MM.1S (cell line): Measurements from ENCODE around the gene NSFL1C.

Source experiments
- DNase-seq: peaks from one replicate; pipeline ENCODE4 v3.0.0-alpha.2; 2015
- H2AFZ ChIP-seq: fragments of 300-600 bp; sonication (generic); 2 replicates; pipeline ENCODE4 v1.6.0; 2016; ENCODE audit warnings: antibody characterized with exemption, low read length
- H3F3A ChIP-seq: fragments of 300-600 bp; sonication (generic); 2 replicates; pipeline ENCODE4 v1.6.1; 2016; ENCODE audit warnings: mild to moderate bottlenecking, antibody characterized with exemption, low read length, moderate library complexity, mixed read lengths; ENCODE audit not compliant: insufficient read depth
- H3K27ac ChIP-seq: fragments of 300-600 bp; sonication (generic); 2 replicates; pipeline ENCODE4 v1.5.1; 2016; ENCODE audit warnings: mild to moderate bottlenecking, low read length
- H3K27me3 ChIP-seq: fragments of 300-600 bp; sonication (generic); replicated peaks from 2 replicates; pipeline ENCODE4 v1.6.0; 2016; ENCODE audit warnings: low read length; ENCODE audit not compliant: insufficient read depth
- H3K36me3 ChIP-seq: fragments of 300-600 bp; sonication (generic); replicated peaks from 2 replicates; pipeline ENCODE4 v1.6.1; 2016; ENCODE audit warnings: mild to moderate bottlenecking, low read length, mixed read lengths; ENCODE audit not compliant: insufficient read depth
- H3K4me1 ChIP-seq: fragments of 300-600 bp; sonication (generic); 2 replicates; pipeline ENCODE4 v1.6.1; 2016; ENCODE audit warnings: low read length, mixed read lengths
- H3K4me2 ChIP-seq: fragments of 300-600 bp; sonication (generic); 2 replicates; pipeline ENCODE4 v1.6.0; 2016; ENCODE audit warnings: low read depth, low read length
- H3K4me3 ChIP-seq: fragments of 300-600 bp; sonication (generic); 2 replicates; pipeline ENCODE4 v1.5.1; 2016; ENCODE audit warnings: low read length, mixed read lengths
- H3K79me2 ChIP-seq: fragments of 300-600 bp; sonication (generic); 2 replicates; pipeline ENCODE4 v1.6.1; 2016; ENCODE audit warnings: mixed run types, low read length, mixed read lengths
- H3K9ac ChIP-seq: fragments of 300-600 bp; sonication (generic); 2 replicates; pipeline ENCODE4 v1.6.1; 2016; ENCODE audit warnings: low read length, mixed read lengths
- H3K9me2 ChIP-seq: fragments of 300-600 bp; sonication (generic); replicated peaks from 2 replicates; pipeline ENCODE4 v1.6.1; 2016; ENCODE audit warnings: mild to moderate bottlenecking, low read length, mixed read lengths; ENCODE audit not compliant: insufficient read depth
- H3K9me3 ChIP-seq: fragments of 300-600 bp; sonication (generic); replicated peaks from 2 replicates; pipeline ENCODE4 v1.6.1; 2016; ENCODE audit warnings: mild to moderate bottlenecking, low read length, mixed read lengths; ENCODE audit not compliant: insufficient read depth
- H4K20me1 ChIP-seq: fragments of 300-600 bp; sonication (generic); 2 replicates; pipeline ENCODE4 v1.6.1; 2016; ENCODE audit warnings: mild to moderate bottlenecking, low read length, moderate library complexity, mixed read lengths; ENCODE audit not compliant: insufficient read depth
- CTCF ChIP-seq: fragments of 300-600 bp; sonication (generic); IDR thresholded peaks from 2 replicates; pipeline ENCODE4 v1.5.1; 2016; ENCODE audit warnings: antibody characterized with exemption, low read length, mixed read lengths
- EZH2 ChIP-seq: fragments of 300-600 bp; sonication (generic); optimal IDR thresholded peaks from 2 replicates; pipeline ENCODE3; 2017; ENCODE audit warnings: low read depth, mild to moderate bottlenecking, antibody characterized with exemption, low read length, mixed read lengths
- EZH2phosphoT487 ChIP-seq: fragments of 300-600 bp; sonication (generic); IDR thresholded peaks from 2 replicates; pipeline ENCODE4 v1.6.1; 2018; ENCODE audit warnings: antibody characterized with exemption, low read length

The NSFL1C gene

GRCh38 chr20:1505361-1505760, 38.7 kb upstream of the NSFL1C start:
- no peak for DNase-seq

DNA sequence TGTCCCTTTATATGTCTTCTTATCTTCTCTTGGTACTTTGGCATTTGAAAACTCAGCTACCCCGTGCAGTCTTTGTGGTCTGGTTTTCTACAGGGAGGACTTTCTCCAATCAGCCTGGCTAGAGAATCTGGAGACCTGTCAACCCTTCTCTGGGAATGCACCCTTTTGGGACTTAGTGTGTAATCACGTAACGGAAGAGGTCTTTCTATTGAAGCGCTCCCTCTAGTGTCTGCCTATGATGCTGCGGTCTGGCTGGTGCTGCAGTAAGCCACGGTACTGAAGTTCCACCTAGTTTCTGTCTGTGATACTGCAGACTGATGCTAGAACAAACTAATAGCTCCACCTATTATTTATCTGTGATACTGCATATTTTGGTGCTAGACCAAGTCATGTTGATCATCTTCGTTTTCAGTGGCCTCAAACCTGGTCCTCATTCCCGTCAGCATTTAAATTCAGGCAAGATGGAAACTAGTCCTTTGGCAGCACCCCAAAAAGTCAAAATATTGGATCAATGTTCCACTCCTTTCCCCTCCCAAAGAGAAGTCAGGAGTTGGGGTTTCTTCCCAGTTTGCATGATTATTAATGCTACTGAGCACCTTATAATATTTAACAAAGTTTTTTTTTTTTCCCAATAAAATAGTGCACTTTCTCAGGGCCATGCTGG, 37.0 kb upstream of the NSFL1C start:
- no peaks in the 10 kb centered on the region for H3K9me2 ChIP-seq
- no peak overlapping the region for H2AFZ ChIP-seq
- DNase-seq = peak; percentile 94
- no peak overlapping the region for H3K4me3 ChIP-seq
- peaks cover 6% of the 10 kb centered on the region; the same call in 1 of the 2 replicates for H3K27me3 ChIP-seq
- peak; percentile 100 for TF ChIP-seq CTCF
- TF ChIP-seq EZH2phosphoT487 = no peak
- H3K27ac ChIP-seq = no peak overlapping the region
- H3K4me2 ChIP-seq = peak overlapping the region; percentile 20; the same call in 1 of the 2 replicates
- peaks cover 40% of the 10 kb centered on the region for H3K4me1 ChIP-seq
- H3K79me2 ChIP-seq = no peaks in the 10 kb centered on the region
- no peaks in the 10 kb centered on the region for H3K9me3 ChIP-seq
- H3F3A ChIP-seq = peaks cover 17% of the 10 kb centered on the region
- H4K20me1 ChIP-seq = no peaks in the 10 kb centered on the region
- H3K36me3 ChIP-seq = no peaks in the 10 kb centered on the region
- H3K9ac ChIP-seq = no peak overlapping the region

More at GRCh38 chr20:1505361-1505760, 38.7 kb upstream of the NSFL1C start:
- TF ChIP-seq CTCF (no peak), EZH2phosphoT487 (no peak)
- H2AFZ ChIP-seq = no peak overlapping the region
- H3K4me1 ChIP-seq = peaks cover 27% of the 10 kb centered on the region
- H3K79me2 ChIP-seq = no peaks in the 10 kb centered on the region
- H3K36me3 ChIP-seq = no peaks in the 10 kb centered on the region
- peaks cover 7% of the 10 kb centered on the region for H3F3A ChIP-seq
- no peak overlapping the region for H3K4me2 ChIP-seq
- peaks cover 6% of the 10 kb centered on the region; the same call in 1 of the 2 replicates for H3K27me3 ChIP-seq
- no peak overlapping the region for H3K4me3 ChIP-seq
- no peaks in the 10 kb centered on the region for H3K9me2 ChIP-seq
- no peak overlapping the region for H3K27ac ChIP-seq
- H3K9ac ChIP-seq = no peak overlapping the region
- H4K20me1 ChIP-seq = no peaks in the 10 kb centered on the region
- no peaks in the 10 kb centered on the region for H3K9me3 ChIP-seq

DNA sequence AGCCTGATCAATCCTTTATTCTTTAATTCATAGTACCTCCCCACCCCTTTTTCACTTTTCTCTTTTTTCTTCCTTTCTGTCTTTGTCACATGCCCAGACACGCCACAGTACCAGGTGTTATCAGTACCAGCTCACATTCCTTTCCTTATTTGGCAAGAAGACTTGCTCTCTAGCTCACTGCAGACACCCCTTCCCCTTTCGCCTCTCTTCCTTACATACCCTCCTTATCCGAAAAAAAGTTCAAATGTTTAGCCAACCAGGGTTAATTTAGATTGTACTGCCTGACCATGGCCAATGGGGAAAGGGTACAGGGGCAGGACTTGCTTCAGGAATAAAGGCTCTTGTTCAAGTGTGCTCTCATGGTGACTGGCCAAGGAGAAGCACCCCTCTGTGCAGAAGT, 33.8 kb upstream of the NSFL1C start:
- Histone ChIP-seq H3K9me3 (no peaks in the 10 kb centered on the region), H3K4me1 (peaks cover 40% of the 10 kb centered on the region), H3K36me3 (no peaks in the 10 kb centered on the region), H3K27me3 (no peaks in the 10 kb centered on the region), H3F3A (peaks cover 17% of the 10 kb centered on the region), H3K9me2 (no peaks in the 10 kb centered on the region), H3K4me3 (no peak overlapping the region; the same call in 1 of the 2 replicates), H2AFZ (peak overlapping the region; percentile 46; the same call in 1 of the 2 replicates), H3K27ac (peak overlapping the region; percentile 74), H3K9ac (no peak overlapping the region), H4K20me1 (no peaks in the 10 kb centered on the region), H3K4me2 (peak overlapping the region; percentile 38), H3K79me2 (no peaks in the 10 kb centered on the region)
- TF ChIP-seq EZH2 (no peak), EZH2phosphoT487 (no peak), CTCF (no peak)
- peak; percentile 62 for DNase-seq
